Activated CD4-positive, alpha-beta T cell treated with anti-CD3 and anti-CD28 coated beads, Interleukin-2, amount 50 U/mL, for 24 hours (primary cell): ENCODE results near the gene PRKAG2.
"Not testable (repeated sequence)": the region's sequence is repeated elsewhere in the genome, so short reads cannot be mapped to it uniquely, and the experiment has no call there.

Source experiments
- DNase-seq, 2 donors: peaks; one replicate each; pipeline ENCODE4 v3.0.0-alpha.2; 2020; ENCODE audit warnings: low read depth in 1 of 2, low spot score in 1 of 2

Gene PRKAG2

GRCh38 chr7:151837285-151838042, 39.5 kb downstream of the PRKAG2 start:
- no peak for DNase-seq

GRCh38 chr7:151836927-151837205, 40.0 kb downstream of the PRKAG2 start:
- no peak for DNase-seq

- no peak for DNase-seq
Observed at GRCh38 chr7:151836191-151836926, 40.6 kb downstream of the PRKAG2 start.

GRCh38 chr7:151835636-151836035, 41.3 kb downstream of the PRKAG2 start:
- DNase-seq, result no peak

- no peak for DNase-seq
Observed at GRCh38 chr7:151834271-151835035, 42.5 kb downstream of the PRKAG2 start.

- no peak for DNase-seq
Observed at GRCh38 chr7:151833691-151834090, 43.2 kb downstream of the PRKAG2 start.

- no peak for DNase-seq
Observed at GRCh38 chr7:151833213-151833651, 43.7 kb downstream of the PRKAG2 start.

GRCh38 chr7:151832656-151833055, 44.3 kb downstream of the PRKAG2 start:
- no peak for DNase-seq

GRCh38 chr7:151832138-151832537, 44.8 kb downstream of the PRKAG2 start:
- DNase-seq, result no peak

- DNase-seq, result no peak
Observed at GRCh38 chr7:151831606-151832005, 45.3 kb downstream of the PRKAG2 start.

- DNase-seq, result no peak
Observed at GRCh38 chr7:151830121-151830830, 46.6 kb downstream of the PRKAG2 start.

- no peak for DNase-seq
Observed at GRCh38 chr7:151829707-151830106, 47.2 kb downstream of the PRKAG2 start.

- DNase-seq, result no peak
Observed at GRCh38 chr7:151827620-151828019, 49.3 kb downstream of the PRKAG2 start.

GRCh38 chr7:151826316-151826715, 50.6 kb downstream of the PRKAG2 start:
- not testable (repeated sequence) for DNase-seq

GRCh38 chr7:151825721-151826120, 51.2 kb downstream of the PRKAG2 start:
- DNase-seq, result no peak

GRCh38 chr7:151824373-151824933, 52.5 kb downstream of the PRKAG2 start:
- no peak for DNase-seq

- no peak for DNase-seq
Observed at GRCh38 chr7:151823566-151824372, 53.1 kb downstream of the PRKAG2 start.

- no peak for DNase-seq
Observed at GRCh38 chr7:151822541-151823181, 54.3 kb downstream of the PRKAG2 start.

- DNase-seq, result no peak
Observed at GRCh38 chr7:151821806-151822540, 54.9 kb downstream of the PRKAG2 start.
